ENCODE data around the gene ANK2. TPM values are rescaled to one million over a fixed set of nuclear protein-coding genes. Genes with fewer than 3 reads are reported as not detected.

The ANK2 gene
- total and polyA plus RNA-seq, 4 donors: 1.1 to 61.2 (median 12.5) TPM

DNA sequence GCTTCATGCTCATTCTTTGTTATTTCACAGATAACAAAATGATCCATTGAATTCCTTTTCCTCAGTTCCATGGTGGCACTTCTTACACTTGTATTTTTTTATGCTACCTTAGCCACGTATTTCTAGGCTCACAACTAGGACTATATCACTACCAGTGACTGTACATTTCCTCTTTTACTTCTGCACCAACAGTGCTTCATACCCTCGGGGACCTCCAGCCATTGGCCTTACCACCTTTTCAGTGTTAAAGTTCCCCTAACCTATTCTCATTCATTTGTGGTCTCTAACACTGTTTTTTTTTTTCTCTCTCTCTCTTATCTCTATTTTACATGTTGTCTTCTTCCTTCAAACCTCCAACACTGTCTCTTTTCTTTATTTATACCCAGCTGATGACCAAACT, 315.9 kb downstream of the ANK2 start:
- TF ChIP-seq, protein P1, sequence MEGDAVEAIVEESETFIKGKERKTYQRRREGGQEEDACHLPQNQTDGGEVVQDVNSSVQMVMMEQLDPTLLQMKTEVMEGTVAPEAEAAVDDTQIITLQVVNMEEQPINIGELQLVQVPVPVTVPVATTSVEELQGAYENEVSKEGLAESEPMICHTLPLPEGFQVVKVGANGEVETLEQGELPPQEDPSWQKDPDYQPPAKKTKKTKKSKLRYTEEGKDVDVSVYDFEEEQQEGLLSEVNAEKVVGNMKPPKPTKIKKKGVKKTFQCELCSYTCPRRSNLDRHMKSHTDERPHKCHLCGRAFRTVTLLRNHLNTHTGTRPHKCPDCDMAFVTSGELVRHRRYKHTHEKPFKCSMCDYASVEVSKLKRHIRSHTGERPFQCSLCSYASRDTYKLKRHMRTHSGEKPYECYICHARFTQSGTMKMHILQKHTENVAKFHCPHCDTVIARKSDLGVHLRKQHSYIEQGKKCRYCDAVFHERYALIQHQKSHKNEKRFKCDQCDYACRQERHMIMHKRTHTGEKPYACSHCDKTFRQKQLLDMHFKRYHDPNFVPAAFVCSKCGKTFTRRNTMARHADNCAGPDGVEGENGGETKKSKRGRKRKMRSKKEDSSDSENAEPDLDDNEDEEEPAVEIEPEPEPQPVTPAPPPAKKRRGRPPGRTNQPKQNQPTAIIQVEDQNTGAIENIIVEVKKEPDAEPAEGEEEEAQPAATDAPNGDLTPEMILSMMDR (IDR thresholded peaks at IDR 0.05; ENCODE audit: control extremely low read depth, extremely low read depth): no peak
- 40 to 64% methylated on average over 2 of the region's 2 CpGs for WGBS, 2 donors
- H3K27ac ChIP-seq (ENCODE audit: low read depth in 1 of 2, low read length in 1 of 2): no peak overlapping the region
- H3K4me1 ChIP-seq (ENCODE audit: control insufficient read depth in 5 of 5, insufficient read depth in 5 of 5, low read length in 5 of 5): no peaks in the 10 kb centered on the region
- H3K4me3 ChIP-seq: no peak overlapping the region
- no peaks in the 10 kb centered on the region for H3K27me3 ChIP-seq (ENCODE audit: control insufficient read depth in 3 of 3, insufficient read depth in 3 of 3, low read length in 2 of 3)
- peaks cover 0 to 29% (median 10%) of the 10 kb centered on the region in 4 donors for H3K36me3 ChIP-seq (ENCODE audit: control insufficient read depth in 4 of 4, insufficient read depth in 4 of 4, low read length in 4 of 4)
- no peak for ATAC-seq (ENCODE audit: insufficient read depth, low FRiP score)
- H3K9me3 ChIP-seq (ENCODE audit: control insufficient read depth in 4 of 4, insufficient read depth in 3 of 4, low read length in 3 of 4): no peaks in the 10 kb centered on the region
- no peak for DNase-seq
- no peak overlapping the region for H3K9ac ChIP-seq (ENCODE audit: insufficient read depth in 1 of 2, low read length in 2 of 2)

DNA sequence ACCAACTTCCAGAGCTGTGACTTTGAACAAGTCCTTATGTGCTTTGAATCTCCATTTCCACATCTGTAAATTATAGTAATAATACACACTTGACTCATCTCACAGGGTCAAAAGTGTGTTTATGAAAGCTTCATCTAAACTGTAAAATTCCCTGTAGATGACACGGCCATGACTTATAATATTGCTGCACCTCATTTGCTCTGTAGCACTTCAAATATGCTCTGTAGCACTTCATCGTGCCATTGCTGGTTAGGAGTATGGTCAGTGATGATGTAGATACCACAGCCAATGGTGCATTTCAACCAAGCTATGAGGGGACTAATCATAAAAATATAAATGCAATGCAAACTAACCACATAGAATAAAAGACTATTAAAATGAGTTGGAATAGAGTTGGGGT, 318.6 kb downstream of the ANK2 start:
- H3K9me3 ChIP-seq (ENCODE audit: control insufficient read depth in 4 of 4, insufficient read depth in 3 of 4, low read length in 3 of 4): no peaks in the 10 kb centered on the region
- H3K4me3 ChIP-seq: no peak overlapping the region
- H3K27me3 ChIP-seq (ENCODE audit: control insufficient read depth in 3 of 3, insufficient read depth in 3 of 3, low read length in 2 of 3): no peaks in the 10 kb centered on the region
- DNase-seq (peak in 2 of 3 donors; percentile 12 to 16), ATAC-seq (ENCODE audit: insufficient read depth, low FRiP score) (no peak)
- WGBS, 2 donors: 80 to 91% methylated on average over 2 of the region's 2 CpGs
- peaks cover 0 to 29% (median 10%) of the 10 kb centered on the region in 4 donors for H3K36me3 ChIP-seq (ENCODE audit: control insufficient read depth in 4 of 4, insufficient read depth in 4 of 4, low read length in 4 of 4)
- H3K9ac ChIP-seq (ENCODE audit: insufficient read depth in 1 of 2, low read length in 2 of 2): no peak overlapping the region
- H3K27ac ChIP-seq (ENCODE audit: low read depth in 1 of 2, low read length in 1 of 2): no peak overlapping the region
- TF ChIP-seq, protein P1 (IDR thresholded peaks at IDR 0.05; ENCODE audit: control extremely low read depth, extremely low read depth): no peak
- no peaks in the 10 kb centered on the region for H3K4me1 ChIP-seq (ENCODE audit: control insufficient read depth in 5 of 5, insufficient read depth in 5 of 5, low read length in 5 of 5)

DNA sequence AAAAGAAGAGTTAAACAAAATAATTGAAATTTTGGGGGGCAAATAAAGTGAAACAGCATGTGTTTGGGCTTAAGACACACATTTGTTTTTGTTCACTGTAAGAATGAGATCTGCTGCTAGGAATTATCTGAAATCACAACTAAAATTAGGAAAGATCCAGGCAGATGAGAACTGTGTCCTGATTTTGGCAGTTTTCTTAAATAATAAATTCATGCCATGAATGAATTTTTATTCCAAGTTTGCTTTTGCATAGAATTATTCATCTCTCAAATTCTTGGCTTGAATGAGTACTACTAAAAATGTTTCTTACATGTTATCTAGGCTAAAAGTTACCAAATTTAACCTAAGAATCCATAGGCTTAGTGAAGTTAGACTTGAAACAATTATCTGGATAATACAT, 321.7 kb downstream of the ANK2 start:
- Histone ChIP-seq H3K4me3 (no peak overlapping the region), H3K9ac (ENCODE audit: insufficient read depth in 1 of 2, low read length in 2 of 2) (no peak overlapping the region), H3K4me1 (ENCODE audit: control insufficient read depth in 5 of 5, insufficient read depth in 5 of 5, low read length in 5 of 5) (no peaks in the 10 kb centered on the region), H3K9me3 (ENCODE audit: control insufficient read depth in 4 of 4, insufficient read depth in 3 of 4, low read length in 3 of 4) (no peaks in the 10 kb centered on the region), H3K27me3 (ENCODE audit: control insufficient read depth in 3 of 3, insufficient read depth in 3 of 3, low read length in 2 of 3) (no peaks in the 10 kb centered on the region), H3K27ac (ENCODE audit: low read depth in 1 of 2, low read length in 1 of 2) (no peak overlapping the region), H3K36me3 (ENCODE audit: control insufficient read depth in 4 of 4, insufficient read depth in 4 of 4, low read length in 4 of 4) (peaks cover 0 to 22% (median 11%) of the 10 kb centered on the region in 4 donors)
- no peak for DNase-seq
- TF ChIP-seq, protein P1 (IDR thresholded peaks at IDR 0.05; ENCODE audit: control extremely low read depth, extremely low read depth): no peak
- ATAC-seq (ENCODE audit: insufficient read depth, low FRiP score): no peak
